ENCODE results near the gene CCDC138.
A peak's percentile ranks its signal among the peaks of the same experiment; 100 is the strongest.

The CCDC138 gene

GRCh38 chr2:108824316-108825070, 37.9 kb downstream of the CCDC138 start:
- no peak overlapping the region for H3K4me3 Mint-ChIP-seq
- no peak for DNase-seq
- H3K27ac Mint-ChIP-seq: peak overlapping the region; percentile 40
- H3K4me1 Mint-ChIP-seq: no peaks in the 10 kb centered on the region
- peaks cover 12% of the 10 kb centered on the region for H3K9me3 Mint-ChIP-seq
- H3K27me3 Mint-ChIP-seq (ENCODE audit: low read depth, poor library complexity): peaks cover 4% of the 10 kb centered on the region
- no peak for TF ChIP-seq CTCF (IDR thresholded peaks at IDR 0.05)
- H3K36me3 Mint-ChIP-seq (ENCODE audit: low read depth): peaks cover 84% of the 10 kb centered on the region

DNA sequence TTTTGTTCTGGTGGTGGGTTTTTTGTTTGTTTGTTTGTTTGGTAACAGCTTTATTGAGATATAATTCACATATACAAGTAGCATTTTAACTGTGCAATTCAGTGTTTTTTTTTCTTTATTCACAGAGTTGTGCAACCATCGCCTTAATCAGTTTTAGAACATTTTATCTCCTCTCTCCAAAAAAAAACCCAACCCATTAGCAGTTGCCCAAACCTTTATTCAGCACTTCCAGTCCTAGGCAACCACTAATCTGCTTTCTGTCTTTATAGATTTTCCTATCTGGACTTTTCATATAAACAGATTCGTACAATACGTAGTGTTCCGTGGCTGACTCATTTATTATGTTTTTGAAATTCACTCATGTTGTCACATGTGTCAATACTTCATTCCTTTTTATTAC, 38.7 kb downstream of the CCDC138 start:
- H3K4me3 Mint-ChIP-seq: no peak overlapping the region
- H3K4me1 Mint-ChIP-seq: no peaks in the 10 kb centered on the region
- H3K27me3 Mint-ChIP-seq (ENCODE audit: low read depth, poor library complexity): no peaks in the 10 kb centered on the region
- H3K9me3 Mint-ChIP-seq: peaks cover 7% of the 10 kb centered on the region
- no peak for TF ChIP-seq CTCF (IDR thresholded peaks at IDR 0.05)
- DNase-seq: no peak
- H3K27ac Mint-ChIP-seq: no peak overlapping the region
- H3K36me3 Mint-ChIP-seq (ENCODE audit: low read depth): peaks cover 82% of the 10 kb centered on the region

DNA sequence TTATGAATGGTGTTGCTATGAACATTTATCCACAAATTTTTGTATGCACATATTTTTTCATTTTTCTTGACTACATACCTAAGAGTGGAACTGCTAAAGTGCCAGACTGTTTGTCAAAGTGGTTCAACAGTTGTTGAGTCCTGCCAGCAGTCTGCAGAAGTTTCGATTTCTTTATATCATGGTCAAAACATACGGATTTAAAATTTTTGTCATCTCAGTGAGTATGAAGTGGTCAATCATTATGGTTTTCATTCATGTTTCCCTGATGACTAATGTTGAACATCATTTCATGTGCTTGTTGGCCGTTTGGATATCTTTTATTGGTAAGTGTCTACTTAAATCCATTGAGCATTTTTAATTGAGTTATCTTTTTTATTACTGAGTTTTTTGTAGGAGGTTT, 39.2 kb downstream of the CCDC138 start:
- H3K27me3 Mint-ChIP-seq (ENCODE audit: low read depth, poor library complexity): no peaks in the 10 kb centered on the region
- H3K4me1 Mint-ChIP-seq: no peaks in the 10 kb centered on the region
- no peak for DNase-seq
- no peak overlapping the region for H3K27ac Mint-ChIP-seq
- H3K36me3 Mint-ChIP-seq (ENCODE audit: low read depth): peaks cover 82% of the 10 kb centered on the region
- TF ChIP-seq CTCF (IDR thresholded peaks at IDR 0.05): no peak
- H3K4me3 Mint-ChIP-seq: no peak overlapping the region
- H3K9me3 Mint-ChIP-seq: peaks cover 3% of the 10 kb centered on the region

GRCh38 chr2:108829578-108830310, 43.2 kb downstream of the CCDC138 start:
- peaks cover 93% of the 10 kb centered on the region for H3K36me3 Mint-ChIP-seq (ENCODE audit: low read depth)
- H3K4me1 Mint-ChIP-seq: peaks cover 5% of the 10 kb centered on the region
- H3K4me3 Mint-ChIP-seq: no peak overlapping the region
- no peak for DNase-seq
- peaks cover 34% of the 10 kb centered on the region for H3K9me3 Mint-ChIP-seq
- no peak for TF ChIP-seq CTCF (IDR thresholded peaks at IDR 0.05)
- H3K27me3 Mint-ChIP-seq (ENCODE audit: low read depth, poor library complexity): no peaks in the 10 kb centered on the region
- no peak overlapping the region for H3K27ac Mint-ChIP-seq

DNA sequence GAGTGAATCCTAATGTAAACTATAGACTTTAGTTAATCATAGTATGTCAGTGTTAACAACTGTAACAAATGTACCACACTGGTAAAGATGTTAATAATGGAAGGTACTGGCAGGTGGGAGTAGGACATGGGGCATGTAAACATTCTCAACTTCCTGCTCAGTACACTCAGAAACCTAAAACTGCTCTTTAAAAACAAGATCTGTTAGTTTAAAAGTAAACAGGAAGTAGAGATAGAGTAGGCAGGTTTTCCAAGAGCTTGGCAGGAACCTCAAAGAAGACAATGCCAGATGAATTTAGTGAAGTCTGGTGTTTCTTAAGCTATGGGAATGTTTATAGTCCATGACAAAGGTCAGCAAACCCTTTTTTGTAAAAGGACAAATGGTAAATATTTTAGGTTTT, 46.6 kb downstream of the CCDC138 start:
- TF ChIP-seq CTCF (IDR thresholded peaks at IDR 0.05): no peak
- DNase-seq: no peak
- H3K27ac Mint-ChIP-seq: peak overlapping the region; percentile 10
- H3K27me3 Mint-ChIP-seq (ENCODE audit: low read depth, poor library complexity): no peaks in the 10 kb centered on the region
- peaks cover 5% of the 10 kb centered on the region for H3K4me1 Mint-ChIP-seq
- no peak overlapping the region for H3K4me3 Mint-ChIP-seq
- H3K9me3 Mint-ChIP-seq: peaks cover 67% of the 10 kb centered on the region
- peaks cover 93% of the 10 kb centered on the region for H3K36me3 Mint-ChIP-seq (ENCODE audit: low read depth)
